Measurements from ENCODE around the gene NDOR1.

DNA sequence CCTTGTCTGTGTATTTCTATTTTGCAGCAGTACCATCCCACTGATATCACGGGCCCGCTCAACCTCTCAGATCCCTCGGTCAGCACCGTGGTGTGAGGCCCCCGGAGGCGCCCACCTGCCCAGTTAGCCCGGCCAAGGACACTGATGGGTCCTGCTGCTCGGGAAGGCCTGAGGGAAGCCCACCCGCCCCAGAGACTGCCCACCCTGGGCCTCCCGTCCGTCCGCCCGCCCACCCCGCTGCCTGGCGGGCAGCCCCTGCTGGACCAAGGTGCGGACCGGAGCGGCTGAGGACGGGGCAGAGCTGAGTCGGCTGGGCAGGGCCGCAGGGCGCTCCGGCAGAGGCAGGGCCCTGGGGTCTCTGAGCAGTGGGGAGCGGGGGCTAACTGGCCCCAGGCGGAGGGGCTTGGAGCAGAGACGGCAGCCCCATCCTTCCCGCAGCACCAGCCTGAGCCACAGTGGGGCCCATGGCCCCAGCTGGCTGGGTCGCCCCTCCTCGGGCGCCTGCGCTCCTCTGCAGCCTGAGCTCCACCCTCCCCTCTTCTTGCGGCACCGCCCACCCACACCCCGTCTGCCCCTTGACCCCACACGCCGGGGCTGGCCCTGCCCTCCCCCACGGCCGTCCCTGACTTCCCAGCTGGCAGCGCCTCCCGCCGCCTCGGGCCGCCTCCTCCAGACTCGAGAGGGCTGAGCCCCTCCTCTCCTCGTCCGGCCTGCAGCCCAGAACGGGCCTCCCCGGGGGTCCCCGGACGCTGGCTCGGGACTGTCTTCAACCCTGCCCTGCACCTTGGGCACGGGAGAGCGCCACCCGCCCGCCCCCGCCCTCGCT lies 37.5 kb upstream of the NDOR1 start:
- TF ChIP-seq, protein P1, sequence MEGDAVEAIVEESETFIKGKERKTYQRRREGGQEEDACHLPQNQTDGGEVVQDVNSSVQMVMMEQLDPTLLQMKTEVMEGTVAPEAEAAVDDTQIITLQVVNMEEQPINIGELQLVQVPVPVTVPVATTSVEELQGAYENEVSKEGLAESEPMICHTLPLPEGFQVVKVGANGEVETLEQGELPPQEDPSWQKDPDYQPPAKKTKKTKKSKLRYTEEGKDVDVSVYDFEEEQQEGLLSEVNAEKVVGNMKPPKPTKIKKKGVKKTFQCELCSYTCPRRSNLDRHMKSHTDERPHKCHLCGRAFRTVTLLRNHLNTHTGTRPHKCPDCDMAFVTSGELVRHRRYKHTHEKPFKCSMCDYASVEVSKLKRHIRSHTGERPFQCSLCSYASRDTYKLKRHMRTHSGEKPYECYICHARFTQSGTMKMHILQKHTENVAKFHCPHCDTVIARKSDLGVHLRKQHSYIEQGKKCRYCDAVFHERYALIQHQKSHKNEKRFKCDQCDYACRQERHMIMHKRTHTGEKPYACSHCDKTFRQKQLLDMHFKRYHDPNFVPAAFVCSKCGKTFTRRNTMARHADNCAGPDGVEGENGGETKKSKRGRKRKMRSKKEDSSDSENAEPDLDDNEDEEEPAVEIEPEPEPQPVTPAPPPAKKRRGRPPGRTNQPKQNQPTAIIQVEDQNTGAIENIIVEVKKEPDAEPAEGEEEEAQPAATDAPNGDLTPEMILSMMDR (IDR thresholded peaks at IDR 0.05) = no peak
- no peak for TF ChIP-seq POLR2A (IDR thresholded peaks at IDR 0.05)
